Testis (tissue), 3 donors: ENCODE data around the gene ZNF532. TPM values are rescaled to one million over a fixed set of nuclear protein-coding genes. Genes with fewer than 3 reads are reported as not detected.

ENCODE experiments used
- DNase-seq: peaks from one replicate; pipeline ENCODE4 v3.0.0-alpha.2; 2019
- H3K27ac ChIP-seq, 2 donors: fragments of 200-600 bp; sonication (generic); one replicate each; pipeline ENCODE4 v1.5.1; 2019
- H3K27me3 ChIP-seq: fragments of 200-600 bp; sonication (generic); one replicate; pipeline ENCODE4 v1.5.1; 2019
- H3K36me3 ChIP-seq: fragments of 200-600 bp; sonication (generic); one replicate; pipeline ENCODE4 v1.5.1; 2017; ENCODE audit warnings: low read depth; ENCODE audit errors: missing control alignments
- H3K4me1 ChIP-seq: fragments of 200-600 bp; sonication (generic); one replicate; pipeline ENCODE4 v1.5.1; 2019
- H3K4me3 ChIP-seq, 2 donors: fragments of 200-600 bp; sonication (generic); one replicate each; pipeline ENCODE4 v1.5.1; 2017 to 2019
- H3K9me3 ChIP-seq: fragments of 200-600 bp; sonication (generic); one replicate; pipeline ENCODE4 v1.5.1; 2017
- POLR2A ChIP-seq: fragments of 450-650 bp; IDR thresholded peaks from one replicate; pipeline ENCODE4 v1.6.1; 2017; ENCODE audit warnings: antibody characterized with exemption, mild to moderate bottlenecking, moderate library complexity
- WGBS, 2 donors: methylation state at CpG; one replicate each; pipeline ENCODE4 v1.1.5; 2018; 5-methylcytosine and 5-hydroxymethylcytosine counted together
- intact Hi-C: fragments of 100-400 bp; cut with DNase I; formaldehyde crosslinking; loops from one replicate; pipeline ENCODE4 v1.15.1; 2023; ENCODE audit warnings: low total_unique reads
- polyA plus RNA-seq: library from polyadenylated mRNA; stranded (reverse); fragments of 350-450 nt; fragmentation: Illumina TruSeq; extraction: RNeasy Lipid Tissue Mini Kit (QIAGEN cat#74804); gene quantifications from one replicate; pipeline ENCODE4 v1.2.3, GENCODE V29; 2014; ENCODE audit warnings: low read depth, low replicate concordance; ENCODE audit not compliant: insufficient read depth
- total RNA-seq, 2 donors: library from RNA; depleted of rRNA; stranded (reverse); fragments of >200 nt; gene quantifications; one replicate each; pipeline ENCODE4 v1.2.3, GENCODE V29; 2016
- TF ChIP-seq, protein P1 (sequence below), 3 experiments: fragments of 450-650 bp in 2 of 3; fragments of 200-600 bp in 1 of 3; sonication (generic) in 1 of 3; IDR thresholded peaks; one replicate each; pipeline ENCODE4 v1.5.1; 2016 to 2019; ENCODE audit warnings: antibody characterized with exemption in 3 of 3, mild to moderate bottlenecking in 2 of 3, moderate library complexity in 1 of 3

Gene ZNF532
- total and polyA plus RNA-seq, 3 donors from 2014 or later: 64.0 to 131 (median 122) TPM

DNA sequence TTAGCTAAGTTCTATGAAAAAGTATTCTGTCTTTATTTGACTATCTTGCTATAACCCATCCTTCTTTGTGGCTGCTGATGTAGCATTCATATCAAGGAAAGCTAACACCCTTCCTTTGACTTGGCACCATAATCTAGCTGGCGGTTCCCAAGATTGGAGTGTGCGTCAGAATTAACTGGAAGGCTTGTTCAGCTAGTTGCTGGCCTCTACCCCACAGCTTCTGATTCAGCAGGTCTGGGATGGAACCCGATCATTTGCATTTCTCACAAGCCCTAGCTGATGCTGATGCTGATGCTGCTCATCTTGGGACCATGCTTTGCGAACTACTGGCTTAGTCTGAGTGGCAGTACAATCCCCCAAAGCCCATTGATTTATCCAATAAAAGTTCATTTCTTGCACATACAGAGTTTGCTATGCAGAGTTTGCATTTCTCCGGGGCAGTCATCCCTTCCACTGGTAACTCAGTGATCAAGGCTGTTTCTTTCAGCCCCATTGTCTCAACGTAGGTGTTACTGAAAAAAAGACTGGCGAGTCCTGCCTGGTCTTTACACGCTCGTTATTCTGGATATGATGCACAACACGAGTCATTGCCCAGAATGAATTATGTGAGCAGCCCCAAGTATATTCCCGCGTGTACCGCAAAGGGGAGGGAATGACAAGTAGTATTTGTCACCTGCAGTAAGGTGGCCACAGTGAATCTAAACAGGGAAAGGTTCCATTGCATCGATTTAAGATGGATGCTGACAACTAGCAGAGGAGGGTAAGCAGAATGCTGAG, 96.5 kb downstream of the ZNF532 start:
- Histone ChIP-seq H3K9me3 (no peaks in the 10 kb centered on the region), H3K27ac (no peak overlapping the region), H3K36me3 (no peaks in the 10 kb centered on the region), H3K4me3 (no peak overlapping the region), H3K4me1 (peaks cover 11% of the 10 kb centered on the region), H3K27me3 (no peaks in the 10 kb centered on the region)
- DNase-seq: no peak
- WGBS, 2 donors: 89 to 92% methylated on average over 14 of the region's 14 CpGs
- TF ChIP-seq, protein P1, sequence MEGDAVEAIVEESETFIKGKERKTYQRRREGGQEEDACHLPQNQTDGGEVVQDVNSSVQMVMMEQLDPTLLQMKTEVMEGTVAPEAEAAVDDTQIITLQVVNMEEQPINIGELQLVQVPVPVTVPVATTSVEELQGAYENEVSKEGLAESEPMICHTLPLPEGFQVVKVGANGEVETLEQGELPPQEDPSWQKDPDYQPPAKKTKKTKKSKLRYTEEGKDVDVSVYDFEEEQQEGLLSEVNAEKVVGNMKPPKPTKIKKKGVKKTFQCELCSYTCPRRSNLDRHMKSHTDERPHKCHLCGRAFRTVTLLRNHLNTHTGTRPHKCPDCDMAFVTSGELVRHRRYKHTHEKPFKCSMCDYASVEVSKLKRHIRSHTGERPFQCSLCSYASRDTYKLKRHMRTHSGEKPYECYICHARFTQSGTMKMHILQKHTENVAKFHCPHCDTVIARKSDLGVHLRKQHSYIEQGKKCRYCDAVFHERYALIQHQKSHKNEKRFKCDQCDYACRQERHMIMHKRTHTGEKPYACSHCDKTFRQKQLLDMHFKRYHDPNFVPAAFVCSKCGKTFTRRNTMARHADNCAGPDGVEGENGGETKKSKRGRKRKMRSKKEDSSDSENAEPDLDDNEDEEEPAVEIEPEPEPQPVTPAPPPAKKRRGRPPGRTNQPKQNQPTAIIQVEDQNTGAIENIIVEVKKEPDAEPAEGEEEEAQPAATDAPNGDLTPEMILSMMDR (IDR thresholded peaks at IDR 0.05): no peak
- TF ChIP-seq POLR2A: no peak
- intact Hi-C loops: no loop called here

DNA sequence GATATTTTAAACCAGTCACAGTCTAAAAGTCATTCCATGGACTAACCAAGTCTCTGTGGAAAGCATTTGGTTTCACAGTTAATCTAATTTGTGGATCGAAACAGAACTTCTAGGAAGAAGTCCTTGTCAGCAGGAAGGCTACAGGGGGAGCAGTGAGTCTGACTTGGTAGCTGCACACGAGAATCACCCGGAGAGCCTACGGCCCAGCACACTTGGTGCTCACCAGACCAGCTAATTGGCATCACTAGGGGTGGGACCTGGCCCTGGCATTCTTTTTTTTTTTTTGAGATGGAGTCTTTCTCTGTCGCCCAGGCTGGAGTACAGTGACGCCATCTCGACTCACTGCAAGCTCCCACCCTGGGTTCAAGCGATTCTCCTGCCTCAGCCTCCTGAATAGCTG, 97.7 kb downstream of the ZNF532 start:
- no peak overlapping the region for H3K4me3 ChIP-seq
- H3K27me3 ChIP-seq: no peaks in the 10 kb centered on the region
- H3K27ac ChIP-seq: no peak overlapping the region
- intact Hi-C loops: no loop called here
- DNase-seq: no peak
- 93% methylated on average over 8 of the region's 8 CpGs for WGBS, 2 donors
- no peaks in the 10 kb centered on the region for H3K9me3 ChIP-seq
- TF ChIP-seq, protein P1 (IDR thresholded peaks at IDR 0.05): no peak
- no peak for TF ChIP-seq POLR2A
- H3K36me3 ChIP-seq: no peaks in the 10 kb centered on the region
- peaks cover 18% of the 10 kb centered on the region for H3K4me1 ChIP-seq

DNA sequence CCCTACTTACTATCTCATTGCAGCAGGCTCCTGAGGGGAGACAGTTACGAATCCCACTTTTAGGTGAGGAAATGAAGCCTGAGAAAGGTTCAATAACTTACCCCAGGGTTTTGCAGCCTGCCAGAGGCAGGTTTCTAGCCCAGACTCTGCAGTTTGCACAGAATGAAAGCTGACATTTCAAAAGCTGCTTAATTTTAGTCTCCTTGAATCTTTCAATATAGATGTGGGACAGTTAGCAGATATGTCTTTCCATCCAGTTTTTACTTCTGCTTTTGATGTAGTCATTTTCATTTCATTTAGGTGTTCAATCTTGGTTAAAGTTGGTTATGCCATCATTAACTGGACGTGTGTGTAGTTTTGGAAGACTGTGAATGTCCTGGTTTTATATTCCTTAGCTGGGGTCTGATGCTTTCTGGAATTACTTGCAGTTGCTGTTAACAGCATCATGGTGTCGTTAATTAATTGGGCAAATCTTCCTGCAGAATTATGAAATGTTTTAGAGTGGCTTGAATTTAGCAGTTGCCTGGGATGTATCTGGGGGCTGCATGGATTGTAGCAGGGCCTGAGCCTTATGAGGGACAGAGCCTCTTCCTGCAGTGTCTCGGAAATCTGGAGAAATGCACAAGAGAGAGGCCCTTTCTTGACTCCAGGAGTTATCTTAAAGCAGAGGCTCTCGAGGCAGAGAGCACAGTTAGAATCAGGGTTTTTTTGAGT, 100.8 kb downstream of the ZNF532 start:
- peaks cover 22% of the 10 kb centered on the region for H3K4me1 ChIP-seq
- no peaks in the 10 kb centered on the region for H3K27me3 ChIP-seq
- no peak for DNase-seq
- H3K4me3 ChIP-seq: no peak overlapping the region
- H3K9me3 ChIP-seq: no peaks in the 10 kb centered on the region
- TF ChIP-seq POLR2A: no peak
- TF ChIP-seq, protein P1 (IDR thresholded peaks at IDR 0.05): no peak
- peak overlapping the region in 1 of 2 donors; percentile 42 for H3K27ac ChIP-seq
- WGBS, 2 donors: 58 to 71% methylated on average over 5 of the region's 5 CpGs
- intact Hi-C loops: no loop called here
- no peaks in the 10 kb centered on the region for H3K36me3 ChIP-seq

DNA sequence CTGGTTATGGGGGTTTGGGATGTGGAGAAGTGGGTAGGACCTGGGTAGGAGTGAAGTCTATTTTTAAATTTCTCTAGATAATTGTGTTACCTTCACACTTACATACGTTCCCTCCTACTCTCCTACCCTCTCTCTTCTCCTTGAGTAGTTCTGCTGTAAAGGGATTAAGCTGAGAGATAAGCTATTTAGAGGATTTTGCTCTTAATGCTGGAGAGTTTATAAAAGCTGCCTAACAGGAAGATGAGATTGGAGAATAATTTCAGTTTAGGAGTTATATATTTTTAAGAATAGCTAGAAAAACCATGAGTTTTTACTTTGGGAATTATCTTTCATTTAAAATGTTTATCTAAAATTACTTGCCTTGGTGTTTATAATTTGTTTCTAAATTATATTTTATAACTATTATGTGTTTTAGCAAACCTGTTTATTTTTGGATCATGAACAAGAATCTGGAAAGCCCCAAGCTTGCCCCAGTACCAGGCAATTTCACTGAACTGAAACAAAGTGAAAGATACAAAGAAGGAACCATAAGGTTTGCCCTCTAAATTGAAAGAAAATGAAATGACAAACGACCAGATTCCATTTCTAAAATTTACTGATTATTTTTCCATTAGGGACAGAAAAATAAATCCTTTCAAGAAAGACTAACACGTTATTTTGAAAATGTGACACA, 101.5 kb downstream of the ZNF532 start:
- Histone ChIP-seq H3K36me3 (no peaks in the 10 kb centered on the region), H3K27me3 (no peaks in the 10 kb centered on the region), H3K9me3 (no peaks in the 10 kb centered on the region), H3K4me3 (no peak overlapping the region), H3K27ac (peak overlapping the region; percentile 1 to 42), H3K4me1 (peaks cover 22% of the 10 kb centered on the region)
- no peak for DNase-seq
- intact Hi-C loops: no loop called here
- TF ChIP-seq, protein P1 (IDR thresholded peaks at IDR 0.05): no peak
- no peak for TF ChIP-seq POLR2A
- WGBS, 2 donors: 47 to 60% methylated on average over 3 of the region's 3 CpGs
